GM12878 (cell line): ENCODE measurements around the gene LILRB4. TPM values are rescaled to one million over a fixed set of nuclear protein-coding genes. Genes with fewer than 3 reads are reported as not detected.
A peak's percentile ranks its signal among the peaks of the same experiment; 100 is the strongest.

Experiments
- ATAC-seq: fragments of 200-7000 bp; cut with Tn5 transposase; 3 replicates; pipeline ENCODE4 v1.9.1; 2020; ENCODE audit warnings: mild to moderate bottlenecking, moderate library complexity
- BruUV-seq: library from RNA; stranded (reverse); fragments of 400-500 nt; replicated peaks from 2 replicates; lab custom pipeline; 2021; lab: Mats Ljungman, UMichigan
- CTCF ChIA-PET: fragments of 300-600 bp; sonication (Branson Sonifier 250); formaldehyde crosslinking; extraction: SDS; loops from one replicate; lab custom pipeline; 2021; ENCODE audit warnings: inconsistent platforms; lab: Yijun Ruan, JAX
- POLR2A ChIA-PET: fragments of 350-600 bp; formaldehyde crosslinking; extraction: SDS; loops from one replicate; lab custom pipeline; 2021; ENCODE audit warnings: inconsistent platforms; lab: Charles Lee
- RAD21 ChIA-PET: fragments of 300-600 bp; sonication (Branson Sonifier 250); formaldehyde crosslinking; loops from one replicate; lab custom pipeline; 2023; ENCODE audit warnings: antibody characterized with exemption; ENCODE audit not compliant: unreplicated experiment; lab: Charles Lee
- SMC1A ChIA-PET: fragments of 300-600 bp; sonication (Branson Sonifier 250); formaldehyde crosslinking; loops from one replicate; lab custom pipeline; 2023; ENCODE audit not compliant: unreplicated experiment, uncharacterized antibody; lab: Charles Lee
- DNase-seq: peaks from one replicate; pipeline ENCODE4 v3.0.0-alpha.2; 2011; ENCODE audit warnings: low read depth, low spot score
- FAIRE-seq: peaks from 3 replicates; lab custom pipeline; 2011; peaks lifted over from hg19 to GRCh38; lab: Jason Lieb, UNC
- H2AFZ ChIP-seq: 2 replicates; pipeline ENCODE4 v1.6.0; 2011; ENCODE audit warnings: low read depth, low read length, control low read depth; ENCODE audit not compliant: control insufficient read depth
- H3K27ac ChIP-seq: 2 replicates; pipeline ENCODE4 v1.5.1; 2011; ENCODE audit warnings: control low read depth; ENCODE audit not compliant: control insufficient read depth, insufficient read depth
- H3K27me3 ChIP-seq, 2 experiments: replicated peaks in 1 of 2; 2 replicates each; pipeline versions ENCODE4 v1.6.0 to v1.6.1; 2011; ENCODE audit warnings: low read length in 1 of 2; ENCODE audit not compliant: control insufficient read depth in 2 of 2, insufficient read depth in 2 of 2
- H3K36me3 ChIP-seq, 2 experiments: 2 replicates each; pipeline ENCODE4 v1.5.1; 2011; ENCODE audit warnings: low read length in 1 of 2; ENCODE audit not compliant: control insufficient read depth in 2 of 2, insufficient read depth in 2 of 2
- H3K4me1 ChIP-seq: 2 replicates; pipeline ENCODE4 v1.6.1; 2011; ENCODE audit warnings: mild to moderate bottlenecking, low read length, moderate library complexity, mixed read lengths; ENCODE audit not compliant: control insufficient read depth, insufficient read depth
- H3K4me2 ChIP-seq: 2 replicates; pipeline ENCODE4 v1.6.0; 2011; ENCODE audit warnings: control low read depth; ENCODE audit not compliant: control insufficient read depth, insufficient read depth
- H3K4me3 ChIP-seq: fragments of 200-600 bp; sonication (generic); 2 replicates; pipeline ENCODE4 v1.5.1; 2016
- H3K79me2 ChIP-seq: 2 replicates; pipeline ENCODE4 v1.6.0; 2011; ENCODE audit warnings: low read length; ENCODE audit not compliant: control insufficient read depth, insufficient read depth
- H3K9ac ChIP-seq: 2 replicates; pipeline ENCODE4 v1.8.0; 2011; ENCODE audit warnings: low read length, control low read depth, mixed read lengths; ENCODE audit not compliant: control insufficient read depth, insufficient read depth
- H3K9me3 ChIP-seq: replicated peaks from 3 replicates; pipeline ENCODE4 v1.5.1; 2011; ENCODE audit warnings: mild to moderate bottlenecking, low read length; ENCODE audit not compliant: control insufficient read depth, insufficient read depth
- H4K20me1 ChIP-seq: 2 replicates; pipeline ENCODE4 v1.6.0; 2011; ENCODE audit not compliant: control insufficient read depth, insufficient read depth
- ASH2L ChIP-seq: fragments of 300-600, 200-600 bp; sonication (generic); IDR thresholded peaks from 2 replicates; pipeline ENCODE4 v1.6.1; 2017; ENCODE audit warnings: low read depth, mild to moderate bottlenecking, borderline replicate concordance
- ATF7 ChIP-seq: fragments of 450-650 bp; IDR thresholded peaks from 2 replicates; pipeline ENCODE4 v1.6.1; 2016; ENCODE audit warnings: low read depth, mild to moderate bottlenecking
- BACH1 ChIP-seq: fragments of 450-650 bp; IDR thresholded peaks from 2 replicates; pipeline ENCODE4 v1.6.1; 2017; ENCODE audit warnings: mild to moderate bottlenecking, borderline replicate concordance
- CBX5 ChIP-seq: sonication (generic); IDR thresholded peaks from 2 replicates; pipeline ENCODE4 v1.6.1; 2016; ENCODE audit warnings: low read depth, moderate library complexity, mild to moderate bottlenecking, inconsistent platforms
- GABPA ChIP-seq: IDR thresholded peaks from 2 replicates; pipeline ENCODE4 v1.6.1; 2014; ENCODE audit warnings: antibody characterized with exemption, low read depth, mild to moderate bottlenecking, inconsistent platforms
- NFYA ChIP-seq: IDR thresholded peaks from 2 replicates; pipeline ENCODE4 v1.6.1; 2011; ENCODE audit warnings: low read depth, mild to moderate bottlenecking, low read length, improper control_type of control experiment, borderline replicate concordance
- RAD21 ChIP-seq: IDR thresholded peaks from 2 replicates; pipeline ENCODE4 v1.6.1; 2011; ENCODE audit warnings: mild to moderate bottlenecking, low read depth, low read length, moderate library complexity; ENCODE audit not compliant: insufficient read depth
- RUNX3 ChIP-seq: IDR thresholded peaks from 2 replicates; pipeline ENCODE4 v1.6.1; 2012; ENCODE audit warnings: low read length, inconsistent platforms
- SMAD5 ChIP-seq: IDR thresholded peaks from 2 replicates; pipeline ENCODE4 v1.6.1; 2016; ENCODE audit warnings: antibody characterized with exemption, low read depth
- SMC3 ChIP-seq: IDR thresholded peaks from 2 replicates; pipeline ENCODE4 v1.6.1; 2011; ENCODE audit warnings: low read length, improper control_type of control experiment, borderline replicate concordance
- SREBF1 ChIP-seq: IDR thresholded peaks from 2 replicates; pipeline ENCODE4 v1.6.1; 2012; ENCODE audit warnings: mild to moderate bottlenecking, low read length
- SUZ12 ChIP-seq: fragments of 200-600 bp; sonication (generic); IDR thresholded peaks from one replicate; pipeline ENCODE4 v1.6.1; 2018; ENCODE audit warnings: antibody characterized with exemption, mild to moderate bottlenecking; ENCODE audit not compliant: unreplicated experiment
- TAF1 ChIP-seq: IDR thresholded peaks from 2 replicates; pipeline ENCODE4 v1.6.1; 2011; ENCODE audit warnings: mild to moderate bottlenecking, low read depth, low read length, borderline replicate concordance
- WGBS: methylation state at CpG from one replicate; pipeline ENCODE4 v1.1.6; 2016; ENCODE audit warnings: low lambda C conversion rate; ENCODE audit not compliant: insufficient replicate concordance, insufficient coverage; ENCODE audit errors: missing lambda C conversion rate; 5-methylcytosine and 5-hydroxymethylcytosine counted together
- in situ Hi-C: fragments of 300-500 bp; cut with MboI; formaldehyde crosslinking; loops from 9 replicates; pipeline ENCODE4 v1.14.3; 2018; ENCODE audit warnings: mixed read lengths
- intact Hi-C: fragments of 100-400 bp; cut with micrococcal nuclease; formaldehyde crosslinking; loops from one replicate; pipeline ENCODE4 v1.14.2; 2022; ENCODE audit not compliant: unreplicated experiment
- polyA plus RNA-seq, 11 experiments: library from polyadenylated mRNA; depleted of rRNA in 4 of 11; unstranded in 6 of 11; stranded (reverse) in 5 of 11; fragments of >200 nt; fragmentation: Nextera tagmentation in 4 of 11; fragmentation: Illumina TruSeq in 1 of 11; extraction: Ambion mirVana in 4 of 11; extraction: Trizol in 1 of 11; gene quantifications; 1 replicate in 1 of 11; 2 replicates in 10 of 11; pipeline versions ENCODE4 v1.2.1 to v1.2.3, GENCODE V29; 2011 to 2016; ENCODE audit warnings: inconsistent platforms in 2 of 11, missing spikeins in 2 of 11, low read depth in 1 of 11
- total RNA-seq, 4 experiments: library from RNA; depleted of rRNA in 3 of 4; stranded (reverse); fragments of >200 nt in 3 of 4; fragmentation: Illumina TruSeq in 1 of 4; extraction: Trizol in 1 of 4; gene quantifications; 2 replicates each; pipeline versions ENCODE4 v1.2.1 to v1.2.3, GENCODE V29; 2013 to 2021
- TF ChIP-seq, protein P1 (sequence below), 3 experiments: IDR thresholded peaks in 2 of 3; conservative IDR thresholded peaks in 1 of 3; 2 replicates each; pipeline ENCODE4 v1.5.1; 2011; ENCODE audit warnings: low read depth in 3 of 3, low read length in 3 of 3, mild to moderate bottlenecking in 3 of 3, control low read depth in 2 of 3, moderate library complexity in 2 of 3, inconsistent platforms in 1 of 3, mixed read lengths in 1 of 3; ENCODE audit not compliant: control insufficient read depth in 2 of 3, insufficient read depth in 1 of 3; ENCODE audit errors: extremely low read depth in 1 of 3
- TF ChIP-seq, protein P2 (sequence below): IDR thresholded peaks from 2 replicates; pipeline ENCODE4 v1.6.1; 2012; ENCODE audit warnings: low read depth, low read length, improper control_type of control experiment
- TF ChIP-seq, protein P3 (sequence below): fragments of 450-650 bp; IDR thresholded peaks from 2 replicates; pipeline ENCODE4 v1.6.1; 2017; ENCODE audit warnings: mild to moderate bottlenecking, moderate library complexity

The LILRB4 gene
- total and polyA plus RNA-seq, 10 of the 15 experiments (the other 5 are each of a cell fraction or from before 2014, with no cell fraction given), result 2.0 to 39.8 (median 16.0) TPM

DNA sequence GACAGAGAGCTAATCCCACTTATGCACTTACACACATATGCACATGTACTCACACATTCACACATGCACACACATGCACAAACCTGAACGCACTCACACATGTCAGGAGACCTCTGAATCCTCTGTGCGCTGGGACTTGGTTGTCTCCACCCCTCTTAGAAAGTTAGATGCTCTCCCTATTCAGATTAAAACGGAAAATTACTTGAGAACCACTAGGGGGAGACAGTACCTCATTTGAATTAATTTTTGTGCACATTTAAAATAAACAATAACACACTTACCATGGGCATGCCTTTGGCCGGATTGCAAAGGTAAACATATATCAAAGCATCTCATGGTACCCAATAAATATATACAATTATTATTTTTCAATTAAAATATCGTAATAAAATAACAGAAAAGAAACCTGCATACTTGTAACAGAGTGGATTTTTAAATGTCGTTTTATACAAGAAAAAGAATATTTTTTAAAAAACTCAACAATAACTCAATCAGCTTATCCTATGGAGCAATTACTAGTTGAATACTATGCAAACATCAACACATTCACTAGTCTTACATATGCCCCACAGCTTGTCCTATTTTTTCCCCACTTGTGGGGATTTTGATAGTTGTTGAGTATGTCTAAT lies 9.5 kb upstream of the LILRB4 start:
- H2AFZ ChIP-seq, result no peak overlapping the region
- no peak overlapping the region for H3K4me2 ChIP-seq
- in situ Hi-C loops, result loop anchor here (5.0 kb wide), 1 partner anchor 176 kb away; no protein-coding TSS in a partner anchor
- WGBS, result under 1% methylated on average over 6 of the region's 6 CpGs
- DNase-seq, result no peak
- FAIRE-seq, result peak; percentile 69
- intact Hi-C loops, result loop anchor here (1.0 kb wide), 1 partner anchor 21 kb away; no protein-coding TSS in a partner anchor
- ChIA-PET CTCF (interaction anchor here (0.7 to 20.7 kb wide), 20 partner anchors 10 to 464 kb away, joined by 3 to 842 read pairs (median 4); partner anchors contain the start of genes CDC42EP5, LILRA2, LILRB4 and MBOAT7), POLR2A (interaction anchor here (3.3 kb wide), 1 partner anchor 20 kb away, joined by 27 read pairs; no protein-coding TSS in a partner anchor), RAD21 (interaction anchor here (0.9 to 7.8 kb wide), 12 partner anchors 9 to 435 kb away, joined by 3 to 189 read pairs (median 4); partner anchors contain the start of gene LILRB4), SMC1A (interaction anchor here (0.7 to 8.0 kb wide), 12 partner anchors 10 to 435 kb away, joined by 3 to 268 read pairs (median 6); partner anchors contain the start of gene LILRB4)
- peak; percentile 76 for ATAC-seq
- H3K4me3 ChIP-seq, result no peak overlapping the region
- H3K27me3 ChIP-seq, result no peaks in the 10 kb centered on the region
- no peak overlapping the region for H3K27ac ChIP-seq
- no peaks in the 10 kb centered on the region for H3K9me3 ChIP-seq
- H3K36me3 ChIP-seq, result no peaks in the 10 kb centered on the region
- no TSS peak for BruUV-seq
- H3K4me1 ChIP-seq, result peaks cover 5% of the 10 kb centered on the region
- no peaks in the 10 kb centered on the region for H4K20me1 ChIP-seq
- no peaks in the 10 kb centered on the region for H3K79me2 ChIP-seq
- no peak overlapping the region for H3K9ac ChIP-seq
- peak; percentile 76; the same call in 1 of the 2 replicates for TF ChIP-seq SMC3
- TF ChIP-seq SUZ12, result no peak
- TF ChIP-seq SREBF1, result no peak
- TF ChIP-seq SMAD5, result no peak
- TF ChIP-seq TAF1, result no peak
- TF ChIP-seq RAD21, result peak; percentile 75
- no peak for TF ChIP-seq NFYA
- TF ChIP-seq GABPA, result no peak
- no peak for TF ChIP-seq BACH1
- TF ChIP-seq, protein P1, sequence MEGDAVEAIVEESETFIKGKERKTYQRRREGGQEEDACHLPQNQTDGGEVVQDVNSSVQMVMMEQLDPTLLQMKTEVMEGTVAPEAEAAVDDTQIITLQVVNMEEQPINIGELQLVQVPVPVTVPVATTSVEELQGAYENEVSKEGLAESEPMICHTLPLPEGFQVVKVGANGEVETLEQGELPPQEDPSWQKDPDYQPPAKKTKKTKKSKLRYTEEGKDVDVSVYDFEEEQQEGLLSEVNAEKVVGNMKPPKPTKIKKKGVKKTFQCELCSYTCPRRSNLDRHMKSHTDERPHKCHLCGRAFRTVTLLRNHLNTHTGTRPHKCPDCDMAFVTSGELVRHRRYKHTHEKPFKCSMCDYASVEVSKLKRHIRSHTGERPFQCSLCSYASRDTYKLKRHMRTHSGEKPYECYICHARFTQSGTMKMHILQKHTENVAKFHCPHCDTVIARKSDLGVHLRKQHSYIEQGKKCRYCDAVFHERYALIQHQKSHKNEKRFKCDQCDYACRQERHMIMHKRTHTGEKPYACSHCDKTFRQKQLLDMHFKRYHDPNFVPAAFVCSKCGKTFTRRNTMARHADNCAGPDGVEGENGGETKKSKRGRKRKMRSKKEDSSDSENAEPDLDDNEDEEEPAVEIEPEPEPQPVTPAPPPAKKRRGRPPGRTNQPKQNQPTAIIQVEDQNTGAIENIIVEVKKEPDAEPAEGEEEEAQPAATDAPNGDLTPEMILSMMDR (IDR thresholded peaks at IDR 0.05 in 2 of 3, conservative IDR thresholded peaks at IDR 0.05 in 1 of 3; ENCODE audit: control insufficient read depth in 2 of 3, extremely low read depth in 1 of 3, insufficient read depth in 1 of 3, low read depth in 3 of 3, low read length in 3 of 3), result peak; percentile 51 to 67 (median 63)
- TF ChIP-seq, protein P2, sequence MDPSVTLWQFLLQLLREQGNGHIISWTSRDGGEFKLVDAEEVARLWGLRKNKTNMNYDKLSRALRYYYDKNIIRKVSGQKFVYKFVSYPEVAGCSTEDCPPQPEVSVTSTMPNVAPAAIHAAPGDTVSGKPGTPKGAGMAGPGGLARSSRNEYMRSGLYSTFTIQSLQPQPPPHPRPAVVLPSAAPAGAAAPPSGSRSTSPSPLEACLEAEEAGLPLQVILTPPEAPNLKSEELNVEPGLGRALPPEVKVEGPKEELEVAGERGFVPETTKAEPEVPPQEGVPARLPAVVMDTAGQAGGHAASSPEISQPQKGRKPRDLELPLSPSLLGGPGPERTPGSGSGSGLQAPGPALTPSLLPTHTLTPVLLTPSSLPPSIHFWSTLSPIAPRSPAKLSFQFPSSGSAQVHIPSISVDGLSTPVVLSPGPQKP, result no peak
- TF ChIP-seq, protein P3, sequence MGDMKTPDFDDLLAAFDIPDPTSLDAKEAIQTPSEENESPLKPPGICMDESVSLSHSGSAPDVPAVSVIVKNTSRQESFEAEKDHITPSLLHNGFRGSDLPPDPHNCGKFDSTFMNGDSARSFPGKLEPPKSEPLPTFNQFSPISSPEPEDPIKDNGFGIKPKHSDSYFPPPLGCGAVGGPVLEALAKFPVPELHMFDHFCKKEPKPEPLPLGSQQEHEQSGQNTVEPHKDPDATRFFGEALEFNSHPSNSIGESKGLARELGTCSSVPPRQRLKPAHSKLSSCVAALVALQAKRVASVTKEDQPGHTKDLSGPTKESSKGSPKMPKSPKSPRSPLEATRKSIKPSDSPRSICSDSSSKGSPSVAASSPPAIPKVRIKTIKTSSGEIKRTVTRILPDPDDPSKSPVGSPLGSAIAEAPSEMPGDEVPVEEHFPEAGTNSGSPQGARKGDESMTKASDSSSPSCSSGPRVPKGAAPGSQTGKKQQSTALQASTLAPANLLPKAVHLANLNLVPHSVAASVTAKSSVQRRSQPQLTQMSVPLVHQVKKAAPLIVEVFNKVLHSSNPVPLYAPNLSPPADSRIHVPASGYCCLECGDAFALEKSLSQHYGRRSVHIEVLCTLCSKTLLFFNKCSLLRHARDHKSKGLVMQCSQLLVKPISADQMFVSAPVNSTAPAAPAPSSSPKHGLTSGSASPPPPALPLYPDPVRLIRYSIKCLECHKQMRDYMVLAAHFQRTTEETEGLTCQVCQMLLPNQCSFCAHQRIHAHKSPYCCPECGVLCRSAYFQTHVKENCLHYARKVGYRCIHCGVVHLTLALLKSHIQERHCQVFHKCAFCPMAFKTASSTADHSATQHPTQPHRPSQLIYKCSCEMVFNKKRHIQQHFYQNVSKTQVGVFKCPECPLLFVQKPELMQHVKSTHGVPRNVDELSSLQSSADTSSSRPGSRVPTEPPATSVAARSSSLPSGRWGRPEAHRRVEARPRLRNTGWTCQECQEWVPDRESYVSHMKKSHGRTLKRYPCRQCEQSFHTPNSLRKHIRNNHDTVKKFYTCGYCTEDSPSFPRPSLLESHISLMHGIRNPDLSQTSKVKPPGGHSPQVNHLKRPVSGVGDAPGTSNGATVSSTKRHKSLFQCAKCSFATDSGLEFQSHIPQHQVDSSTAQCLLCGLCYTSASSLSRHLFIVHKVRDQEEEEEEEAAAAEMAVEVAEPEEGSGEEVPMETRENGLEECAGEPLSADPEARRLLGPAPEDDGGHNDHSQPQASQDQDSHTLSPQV, result 0 out of 2 replicates have a peak, but pooled peaks have one; percentile 45
- TF ChIP-seq ATF7, result no peak
- no peak for TF ChIP-seq CBX5
- no peak for TF ChIP-seq ASH2L
- TF ChIP-seq RUNX3, result no peak
